ENCODE results near the gene NOX3.

Gene NOX3

DNA sequence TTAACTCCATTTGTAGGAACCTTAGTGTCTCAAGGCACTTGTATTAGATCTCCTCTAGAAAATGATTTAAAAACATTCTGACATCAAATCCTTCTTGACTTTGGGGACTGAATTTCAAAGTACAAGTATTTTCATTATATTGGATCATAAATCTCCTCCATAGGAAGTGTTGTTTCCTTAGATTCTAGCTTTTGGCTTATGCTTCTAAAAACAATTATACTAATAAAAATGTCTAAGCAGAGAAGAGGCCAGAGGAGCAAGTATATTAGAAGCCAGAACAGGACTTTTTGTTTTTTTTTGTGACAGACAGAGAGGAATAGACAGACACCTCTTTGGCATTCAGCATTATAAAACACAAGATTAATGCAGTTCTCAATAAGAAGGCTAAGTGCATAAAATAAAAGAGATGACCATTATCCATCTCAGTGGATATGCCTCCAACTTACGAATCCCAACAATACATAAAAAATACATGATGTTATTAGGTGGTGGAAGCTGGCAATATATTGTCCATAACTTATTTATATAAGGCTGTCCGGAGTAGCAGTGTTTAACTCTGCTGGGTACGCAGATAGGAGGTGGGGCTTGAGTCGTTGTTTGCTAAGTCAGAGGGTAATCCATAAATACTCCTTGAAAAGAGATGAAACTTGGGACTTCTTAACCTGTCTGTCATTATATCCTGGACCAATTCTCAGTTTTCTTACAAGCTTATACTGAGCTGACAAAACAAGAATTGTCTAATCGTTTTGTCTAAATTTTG is 31.9 kb upstream of the NOX3 start:
- H3K4me3 ChIP-seq (ENCODE audit: control insufficient read depth, low read depth, low read length) = no peak overlapping the region
- DNase-seq (ENCODE audit: low read depth) = no peak
- TF ChIP-seq, protein P1, sequence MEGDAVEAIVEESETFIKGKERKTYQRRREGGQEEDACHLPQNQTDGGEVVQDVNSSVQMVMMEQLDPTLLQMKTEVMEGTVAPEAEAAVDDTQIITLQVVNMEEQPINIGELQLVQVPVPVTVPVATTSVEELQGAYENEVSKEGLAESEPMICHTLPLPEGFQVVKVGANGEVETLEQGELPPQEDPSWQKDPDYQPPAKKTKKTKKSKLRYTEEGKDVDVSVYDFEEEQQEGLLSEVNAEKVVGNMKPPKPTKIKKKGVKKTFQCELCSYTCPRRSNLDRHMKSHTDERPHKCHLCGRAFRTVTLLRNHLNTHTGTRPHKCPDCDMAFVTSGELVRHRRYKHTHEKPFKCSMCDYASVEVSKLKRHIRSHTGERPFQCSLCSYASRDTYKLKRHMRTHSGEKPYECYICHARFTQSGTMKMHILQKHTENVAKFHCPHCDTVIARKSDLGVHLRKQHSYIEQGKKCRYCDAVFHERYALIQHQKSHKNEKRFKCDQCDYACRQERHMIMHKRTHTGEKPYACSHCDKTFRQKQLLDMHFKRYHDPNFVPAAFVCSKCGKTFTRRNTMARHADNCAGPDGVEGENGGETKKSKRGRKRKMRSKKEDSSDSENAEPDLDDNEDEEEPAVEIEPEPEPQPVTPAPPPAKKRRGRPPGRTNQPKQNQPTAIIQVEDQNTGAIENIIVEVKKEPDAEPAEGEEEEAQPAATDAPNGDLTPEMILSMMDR (conservative IDR thresholded peaks at IDR 0.05; ENCODE audit: control insufficient read depth, insufficient read depth, low read depth, low read length) = no peak

DNA sequence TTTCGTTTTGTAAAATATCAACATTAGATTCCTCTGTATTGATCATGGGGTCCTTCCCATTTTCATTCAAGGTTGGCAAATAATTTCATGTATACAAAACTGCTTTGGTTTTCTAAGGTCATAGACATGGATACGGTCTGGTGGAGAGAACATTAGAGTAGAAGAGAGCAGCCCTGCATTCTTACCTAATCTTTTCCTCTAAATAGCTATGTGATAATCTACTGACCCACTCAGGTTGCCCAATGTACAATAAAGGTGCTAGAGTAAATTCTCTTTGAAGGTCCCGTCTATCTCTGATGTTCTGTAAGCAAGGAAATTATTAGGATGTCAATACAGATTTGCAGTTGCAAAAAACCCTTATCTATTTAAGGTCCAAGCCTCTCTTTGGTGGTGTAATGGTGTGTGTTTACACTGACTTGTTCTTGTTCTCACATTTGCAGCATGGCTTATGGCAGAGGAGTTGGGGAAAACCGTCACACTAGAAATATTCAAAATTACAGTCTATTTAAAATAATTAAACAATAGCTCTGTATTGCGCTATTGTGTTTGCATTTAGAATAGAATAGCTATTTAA is 31.2 kb upstream of the NOX3 start:
- no peak for DNase-seq (ENCODE audit: low read depth)
- TF ChIP-seq, protein P1 (conservative IDR thresholded peaks at IDR 0.05; ENCODE audit: control insufficient read depth, insufficient read depth, low read depth, low read length) = no peak
- no peak overlapping the region for H3K4me3 ChIP-seq (ENCODE audit: control insufficient read depth, low read depth, low read length)

DNA sequence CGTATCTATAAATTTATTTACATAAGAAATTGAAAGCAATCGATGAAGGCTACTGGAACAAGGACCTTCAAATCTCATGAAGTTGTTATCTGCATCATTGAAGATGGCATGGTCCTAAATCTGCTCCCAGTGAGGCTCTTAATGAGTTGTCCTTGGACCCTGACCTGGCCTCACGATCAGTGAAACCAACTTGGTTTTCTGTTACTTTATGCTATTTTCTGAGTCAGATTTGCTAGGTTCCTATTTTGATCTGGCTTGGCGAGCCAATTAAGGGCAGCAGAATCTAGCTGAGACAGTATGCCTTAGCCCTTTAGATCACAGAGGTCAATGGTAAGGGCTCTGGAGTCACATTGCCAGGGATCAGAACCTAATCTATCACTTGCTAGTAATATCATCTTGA is 30.1 kb upstream of the NOX3 start:
- H3K4me3 ChIP-seq (ENCODE audit: control insufficient read depth, low read depth, low read length) = no peak overlapping the region
- TF ChIP-seq, protein P1 (conservative IDR thresholded peaks at IDR 0.05; ENCODE audit: control insufficient read depth, insufficient read depth, low read depth, low read length) = no peak
- DNase-seq (ENCODE audit: low read depth) = no peak

DNA sequence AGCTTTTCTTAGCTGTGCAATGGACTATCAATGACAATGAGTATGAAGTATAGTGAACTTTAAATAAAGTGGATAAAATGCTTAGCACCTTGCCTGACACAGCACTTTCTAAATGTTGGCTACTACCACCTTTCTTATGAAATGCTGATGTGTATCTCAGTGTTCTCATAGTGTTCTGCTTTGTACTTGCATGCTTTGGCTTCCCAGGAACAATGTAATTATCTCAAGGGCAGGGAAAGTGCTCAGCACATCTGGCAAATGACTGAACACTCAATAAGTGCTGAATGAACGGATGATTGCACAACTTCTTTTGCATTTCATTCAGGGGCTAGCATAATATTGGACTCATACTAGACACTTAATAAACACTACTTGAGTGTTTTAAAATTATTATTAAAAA is 28.2 kb upstream of the NOX3 start:
- H3K4me3 ChIP-seq (ENCODE audit: control insufficient read depth, low read depth, low read length) = no peak overlapping the region
- TF ChIP-seq, protein P1 (conservative IDR thresholded peaks at IDR 0.05; ENCODE audit: control insufficient read depth, insufficient read depth, low read depth, low read length) = no peak
- peak; percentile 92 for DNase-seq (ENCODE audit: low read depth)

DNA sequence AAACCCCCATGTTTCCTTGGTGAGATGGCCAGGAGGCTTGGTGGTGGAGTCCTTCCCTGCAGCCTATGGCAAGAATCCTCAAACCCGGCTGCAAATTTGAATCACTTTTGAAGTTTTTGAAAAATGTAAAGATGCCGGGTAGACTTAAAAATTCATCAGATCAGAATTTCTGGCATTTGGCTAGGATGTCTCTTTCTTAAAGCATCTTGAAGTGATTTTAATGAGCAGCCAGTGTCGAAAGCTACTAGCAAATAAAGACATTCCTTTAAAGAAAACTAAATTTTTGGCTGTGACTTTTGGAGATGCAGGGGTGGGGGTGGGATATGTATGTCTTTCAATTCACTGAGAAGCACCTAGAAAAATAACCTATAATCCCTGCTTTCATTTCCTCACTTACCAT is 25.6 kb upstream of the NOX3 start:
- TF ChIP-seq, protein P1 (conservative IDR thresholded peaks at IDR 0.05; ENCODE audit: control insufficient read depth, insufficient read depth, low read depth, low read length) = no peak
- DNase-seq (ENCODE audit: low read depth) = peak; percentile 64
- H3K4me3 ChIP-seq (ENCODE audit: control insufficient read depth, low read depth, low read length) = no peak overlapping the region

DNA sequence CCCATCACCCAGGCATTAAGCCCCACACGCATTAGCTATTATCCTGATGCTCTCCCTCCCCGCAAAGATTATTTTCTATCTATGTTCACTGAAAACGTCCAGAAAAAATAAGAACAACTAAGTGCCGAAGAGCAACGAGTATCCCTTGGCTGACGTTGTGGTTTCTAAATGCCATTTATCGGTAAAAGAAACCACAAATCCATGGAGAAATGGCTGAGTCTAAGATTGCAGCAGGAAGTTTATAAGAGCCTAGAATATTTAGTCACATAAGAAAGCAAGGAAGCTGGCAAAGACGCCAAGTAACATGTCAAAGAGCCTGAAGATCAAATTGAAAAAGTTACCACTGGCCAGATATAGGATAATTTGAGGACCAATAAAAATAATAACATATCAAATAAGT is 18.1 kb upstream of the NOX3 start:
- TF ChIP-seq, protein P1 (conservative IDR thresholded peaks at IDR 0.05; ENCODE audit: control insufficient read depth, insufficient read depth, low read depth, low read length) = no peak

More for the DNA sequence above, 18.1 kb upstream of the NOX3 start:
- no peak overlapping the region for H3K4me3 ChIP-seq (ENCODE audit: control insufficient read depth, low read depth, low read length)
- DNase-seq (ENCODE audit: low read depth) = peak; percentile 84

Data from fibroblast of mammary gland (primary cell).